ENCODE measurements around the gene LIN37.

LIN37 gene

DNA sequence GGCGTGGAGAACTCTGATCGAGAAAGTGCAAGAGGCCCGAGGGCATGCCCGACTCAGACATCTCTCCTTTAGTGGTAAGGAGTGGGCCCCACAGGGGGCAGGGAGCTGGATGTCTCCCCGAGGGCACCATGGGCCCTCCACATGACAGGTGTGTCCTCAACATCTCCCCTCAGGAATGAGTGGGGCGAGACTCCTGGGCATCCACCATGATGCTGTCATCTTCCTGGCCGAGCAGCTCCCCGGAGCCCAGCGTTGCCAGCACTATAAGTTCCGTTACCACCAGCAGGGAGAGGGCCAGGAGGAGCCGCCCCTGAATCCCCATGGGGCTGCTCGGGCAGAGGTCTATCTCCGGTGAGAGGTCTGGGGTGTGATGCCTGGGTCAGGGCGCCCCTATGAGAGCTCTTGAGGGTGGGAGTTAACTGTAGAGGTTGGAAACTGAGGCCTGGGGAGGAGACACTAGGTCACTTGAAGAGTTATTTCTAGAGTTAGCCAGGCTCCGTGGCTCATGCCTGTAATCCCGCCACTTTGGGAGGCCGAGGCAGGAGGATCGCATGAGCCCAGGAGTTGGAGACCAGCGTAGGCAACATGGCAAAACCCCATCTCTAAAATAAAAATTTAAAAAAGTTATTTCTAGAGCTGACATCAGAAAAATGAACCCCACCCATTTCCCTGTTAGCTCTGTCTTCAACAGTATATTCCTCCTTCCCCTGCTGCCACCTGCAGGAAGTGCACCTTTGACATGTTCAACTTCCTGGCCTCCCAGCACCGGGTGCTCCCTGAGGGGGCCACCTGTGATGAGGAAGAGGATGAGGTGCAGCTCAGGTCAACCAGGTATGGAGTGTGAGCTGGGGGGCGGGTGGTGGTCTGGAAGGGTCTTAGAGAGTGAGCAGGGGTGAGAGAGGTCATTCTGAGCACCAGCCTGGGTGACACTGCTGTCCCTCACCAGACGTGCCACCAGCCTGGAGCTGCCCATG, 11.2 kb upstream of the LIN37 start:
- Histone ChIP-seq H3K27ac (no peak overlapping the region), H3K4me3 (no peak overlapping the region), H3K36me3 (ENCODE audit: insufficient read depth, low read length) (peaks cover 37% of the 10 kb centered on the region; the same call in 1 of the 2 replicates)

GRCh38 chr19:35738021-35738886, 10.1 kb upstream of the LIN37 start:
- Histone ChIP-seq H3K9ac (ENCODE audit: insufficient read length) (no peak overlapping the region), H3K36me3 (ENCODE audit: insufficient read depth, low read length) (peaks cover 32% of the 10 kb centered on the region; the same call in 1 of the 2 replicates), H3K4me3 (no peak overlapping the region), H3K27ac (no peak overlapping the region), H3K9me3 (ENCODE audit: low read depth, low read length) (no peaks in the 10 kb centered on the region)
- DNase-seq (ENCODE audit: low read depth, low spot score), result no peak
- no peak for TF ChIP-seq EZH2 (IDR thresholded peaks at IDR 0.05)
- no peak for TF ChIP-seq FOXP2 (optimal IDR thresholded peaks at IDR 0.05; ENCODE audit: control extremely low read depth, extremely low read length, insufficient read depth)
- TF ChIP-seq POLR2AphosphoS5 (IDR thresholded peaks at IDR 0.05; ENCODE audit: borderline replicate concordance, low read depth, low read length), result no peak

More for the DNA sequence above, 11.2 kb upstream of the LIN37 start:
- TF ChIP-seq FOXP2 (optimal IDR thresholded peaks at IDR 0.05; ENCODE audit: control extremely low read depth, extremely low read length, insufficient read depth) (no peak), EZH2 (IDR thresholded peaks at IDR 0.05) (no peak), POLR2AphosphoS5 (IDR thresholded peaks at IDR 0.05; ENCODE audit: borderline replicate concordance, low read depth, low read length) (no peak)
- no peak overlapping the region for H3K9ac ChIP-seq (ENCODE audit: insufficient read length)
- H3K9me3 ChIP-seq (ENCODE audit: low read depth, low read length), result no peaks in the 10 kb centered on the region
- DNase-seq (ENCODE audit: low read depth, low spot score), result no peak

DNA sequence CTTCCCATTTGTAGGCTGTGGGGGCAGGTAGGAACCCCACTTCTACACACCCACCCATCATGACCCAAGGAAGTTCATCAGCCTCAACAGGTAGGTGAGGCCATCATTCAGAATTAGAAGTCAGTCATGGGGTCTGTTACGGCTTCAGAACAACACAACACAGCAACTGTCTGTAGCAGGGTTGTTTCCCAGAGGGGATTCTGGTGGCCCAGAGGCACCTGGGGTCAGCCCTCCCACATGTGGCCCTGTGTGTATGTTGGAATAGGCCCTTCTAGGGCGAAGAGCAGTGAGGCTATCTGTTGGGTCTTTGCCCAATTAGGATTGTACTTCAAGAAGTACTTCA, 9.5 kb upstream of the LIN37 start:
- peaks cover 33% of the 10 kb centered on the region; the same call in 1 of the 2 replicates for H3K36me3 ChIP-seq (ENCODE audit: insufficient read depth, low read length)
- TF ChIP-seq FOXP2 (optimal IDR thresholded peaks at IDR 0.05; ENCODE audit: control extremely low read depth, extremely low read length, insufficient read depth) (no peak), EZH2 (IDR thresholded peaks at IDR 0.05) (no peak), POLR2AphosphoS5 (IDR thresholded peaks at IDR 0.05; ENCODE audit: borderline replicate concordance, low read depth, low read length) (no peak)

GRCh38 chr19:35739275-35740107, 8.9 kb upstream of the LIN37 start:
- Histone ChIP-seq H3K36me3 (ENCODE audit: insufficient read depth, low read length) (peaks cover 33% of the 10 kb centered on the region; the same call in 1 of the 2 replicates), H3K4me3 (peak overlapping the region; percentile 86), H3K9ac (ENCODE audit: insufficient read length) (no peak overlapping the region), H3K9me3 (ENCODE audit: low read depth, low read length) (no peaks in the 10 kb centered on the region), H3K27ac (no peak overlapping the region)
- TF ChIP-seq POLR2AphosphoS5 (IDR thresholded peaks at IDR 0.05; ENCODE audit: borderline replicate concordance, low read depth, low read length) (peak; percentile 15; the same call in 1 of the 2 replicates), FOXP2 (optimal IDR thresholded peaks at IDR 0.05; ENCODE audit: control extremely low read depth, extremely low read length, insufficient read depth) (no peak)
- DNase-seq (ENCODE audit: low read depth, low spot score), result no peak

More for the DNA sequence above, 9.5 kb upstream of the LIN37 start:
- Histone ChIP-seq H3K4me3 (no peak overlapping the region), H3K9me3 (ENCODE audit: low read depth, low read length) (no peaks in the 10 kb centered on the region), H3K9ac (ENCODE audit: insufficient read length) (no peak overlapping the region), H3K27ac (no peak overlapping the region)
- no peak for DNase-seq (ENCODE audit: low read depth, low spot score)

- H3K4me3 ChIP-seq, result peak overlapping the region; percentile 86
- H3K9ac ChIP-seq (ENCODE audit: insufficient read length), result peak overlapping the region; percentile 76
- no peak for DNase-seq (ENCODE audit: low read depth, low spot score)
- H3K36me3 ChIP-seq (ENCODE audit: insufficient read depth, low read length), result peaks cover 29% of the 10 kb centered on the region; the same call in 1 of the 2 replicates
- TF ChIP-seq POLR2AphosphoS5 (IDR thresholded peaks at IDR 0.05; ENCODE audit: borderline replicate concordance, low read depth, low read length) (0 out of 2 replicates have a peak, but pooled peaks have one; percentile 4), FOXP2 (optimal IDR thresholded peaks at IDR 0.05; ENCODE audit: control extremely low read depth, extremely low read length, insufficient read depth) (no peak), EZH2 (IDR thresholded peaks at IDR 0.05) (no peak)
- H3K27ac ChIP-seq, result no peak overlapping the region
- H3K9me3 ChIP-seq (ENCODE audit: low read depth, low read length), result no peaks in the 10 kb centered on the region
Measured at GRCh38 chr19:35740108-35740422, 8.3 kb upstream of the LIN37 start.

- Histone ChIP-seq H3K9me3 (ENCODE audit: low read depth, low read length) (no peaks in the 10 kb centered on the region), H3K9ac (ENCODE audit: insufficient read length) (peak overlapping the region; percentile 76), H3K27ac (peak overlapping the region; percentile 69; the same call in 1 of the 2 replicates), H3K4me3 (peak overlapping the region; percentile 86), H3K36me3 (ENCODE audit: insufficient read depth, low read length) (peaks cover 29% of the 10 kb centered on the region; the same call in 1 of the 2 replicates)
- peak; percentile 76 for DNase-seq (ENCODE audit: low read depth, low spot score)
- TF ChIP-seq EZH2 (IDR thresholded peaks at IDR 0.05) (no peak), FOXP2 (optimal IDR thresholded peaks at IDR 0.05; ENCODE audit: control extremely low read depth, extremely low read length, insufficient read depth) (no peak), POLR2AphosphoS5 (IDR thresholded peaks at IDR 0.05; ENCODE audit: borderline replicate concordance, low read depth, low read length) (peak; percentile 86)
Measured at GRCh38 chr19:35740423-35741202, 7.8 kb upstream of the LIN37 start.

DNA sequence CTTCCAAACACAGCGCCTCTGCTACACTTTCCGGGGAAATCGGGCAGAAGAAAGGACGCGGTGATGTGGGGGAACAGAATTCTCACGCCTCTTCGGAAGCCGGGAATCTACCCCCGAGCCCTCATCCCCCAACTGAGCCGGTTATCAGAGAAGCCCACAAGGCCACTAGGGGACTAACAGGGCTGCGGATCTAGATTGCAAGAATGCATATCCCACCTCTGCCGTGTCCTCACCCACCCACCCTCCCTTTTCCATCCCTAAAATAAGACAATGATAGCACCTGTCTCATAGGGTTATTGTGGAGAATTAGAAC, 7.2 kb upstream of the LIN37 start:
- no peak for DNase-seq (ENCODE audit: low read depth, low spot score)
- H3K4me3 ChIP-seq, result peak overlapping the region; percentile 86
- peak overlapping the region; percentile 69; the same call in 1 of the 2 replicates for H3K27ac ChIP-seq
- H3K9me3 ChIP-seq (ENCODE audit: low read depth, low read length), result no peaks in the 10 kb centered on the region
- peaks cover 29% of the 10 kb centered on the region; the same call in 1 of the 2 replicates for H3K36me3 ChIP-seq (ENCODE audit: insufficient read depth, low read length)
- TF ChIP-seq EZH2 (IDR thresholded peaks at IDR 0.05) (no peak), FOXP2 (optimal IDR thresholded peaks at IDR 0.05; ENCODE audit: control extremely low read depth, extremely low read length, insufficient read depth) (no peak), POLR2AphosphoS5 (IDR thresholded peaks at IDR 0.05; ENCODE audit: borderline replicate concordance, low read depth, low read length) (no peak)
- peak overlapping the region; percentile 64 for H3K9ac ChIP-seq (ENCODE audit: insufficient read length)

All from SK-N-MC (cell line).